GM12801 (cell line): Measurements from ENCODE around the gene SLC25A51.

Experiments
- CTCF ChIP-seq: IDR thresholded peaks from one replicate; pipeline ENCODE4 v1.5.1; 2011; ENCODE audit warnings: control low read depth; ENCODE audit not compliant: insufficient read length; ENCODE audit errors: extremely low read depth

The SLC25A51 gene

GRCh38 chr9:37862530-37862929 lies 41.4 kb downstream of the SLC25A51 start:
- TF ChIP-seq CTCF: no peak

- no peak for TF ChIP-seq CTCF
Measured at GRCh38 chr9:37859043-37859442, 44.9 kb downstream of the SLC25A51 start.

- TF ChIP-seq CTCF: no peak
Measured at GRCh38 chr9:37856551-37856950, 47.4 kb downstream of the SLC25A51 start.

- TF ChIP-seq CTCF: no peak
Measured at GRCh38 chr9:37852222-37852621, 51.7 kb downstream of the SLC25A51 start.

GRCh38 chr9:37840560-37841194 lies 63.2 kb downstream of the SLC25A51 start:
- no peak for TF ChIP-seq CTCF

- no peak for TF ChIP-seq CTCF
Measured at GRCh38 chr9:37839496-37840461, 64.1 kb downstream of the SLC25A51 start.
